IMR-90 (cell line): Measurements from ENCODE around the gene ABCA7. TPM values are rescaled to one million over a fixed set of nuclear protein-coding genes. Genes with fewer than 3 reads are reported as not detected.
A peak's percentile ranks its signal among the peaks of the same experiment; 100 is the strongest.

Source experiments
- ATAC-seq: fragments of 200-7000 bp; cut with Tn5 transposase; 2 replicates; pipeline ENCODE4 v1.9.1; 2020; ENCODE audit warnings: low read depth, mild to moderate bottlenecking, moderate library complexity
- BruUV-seq: library from RNA; stranded (reverse); fragments of 400-500 nt; replicated peaks from 2 replicates; lab custom pipeline; 2021; lab: Mats Ljungman, UMichigan
- CTCF ChIA-PET: fragments of 300-600 bp; formaldehyde crosslinking; extraction: SDS; loops from one replicate; lab custom pipeline; 2021; ENCODE audit warnings: antibody characterized with exemption; lab: Yijun Ruan, JAX
- POLR2A ChIA-PET: fragments of 300-600 bp; sonication (Branson Sonifier 250); formaldehyde crosslinking; loops from one replicate; lab custom pipeline; 2022; ENCODE audit warnings: antibody characterized with exemption; ENCODE audit not compliant: unreplicated experiment; lab: Charles Lee
- DNase-seq: peaks from one replicate; pipeline ENCODE4 v3.0.0; 2013
- H2AFZ ChIP-seq: replicated peaks from 2 replicates; pipeline ENCODE3; 2013; ENCODE audit warnings: low read length, mild to moderate bottlenecking; ENCODE audit not compliant: poor library complexity
- H2AK5ac ChIP-seq: 2 replicates; pipeline ENCODE4 v1.6.1; 2013; ENCODE audit warnings: low read depth, low read length, inconsistent platforms
- H2AK9ac ChIP-seq: replicated peaks from 2 replicates; pipeline ENCODE3; 2013; ENCODE audit warnings: mild to moderate bottlenecking, low read depth, low read length, moderate library complexity; ENCODE audit not compliant: poor library complexity
- H2BK120ac ChIP-seq: 2 replicates; pipeline ENCODE4 v1.6.1; 2013; ENCODE audit warnings: low read depth, low read length, inconsistent platforms
- H2BK15ac ChIP-seq: 3 replicates; pipeline ENCODE4 v1.6.1; 2013; ENCODE audit warnings: low read depth, low read length, inconsistent platforms
- H2BK20ac ChIP-seq: 2 replicates; pipeline ENCODE4 v1.6.1; 2013; ENCODE audit warnings: low read depth, mild to moderate bottlenecking, inconsistent platforms, low read length, moderate library complexity
- H2BK5ac ChIP-seq: 2 replicates; pipeline ENCODE4 v1.6.1; 2013; ENCODE audit warnings: mild to moderate bottlenecking, low read depth, low read length, inconsistent platforms; ENCODE audit not compliant: poor library complexity, severe bottlenecking
- H3K14ac ChIP-seq: replicated peaks from 2 replicates; pipeline ENCODE4 v1.6.1; 2013; ENCODE audit warnings: low read depth, low read length, inconsistent platforms
- H3K18ac ChIP-seq: 2 replicates; pipeline ENCODE4 v1.6.1; 2013; ENCODE audit warnings: low read depth, low read length, control low read depth
- H3K23ac ChIP-seq: 2 replicates; pipeline ENCODE4 v1.6.1; 2013; ENCODE audit warnings: low read depth, low read length, inconsistent platforms
- H3K27ac ChIP-seq: 2 replicates; pipeline ENCODE4 v1.5.1; 2013; ENCODE audit warnings: mild to moderate bottlenecking, control low read depth, low read length; ENCODE audit not compliant: insufficient read depth
- H3K27me3 ChIP-seq: 2 replicates; pipeline ENCODE4 v1.6.1; 2013; ENCODE audit warnings: low read length; ENCODE audit not compliant: control insufficient read depth, insufficient read depth
- H3K36me3 ChIP-seq: 2 replicates; pipeline ENCODE4 v1.6.1; 2013; ENCODE audit warnings: low read length, mixed read lengths; ENCODE audit not compliant: control insufficient read depth, insufficient read depth
- H3K4ac ChIP-seq: 2 replicates; pipeline ENCODE4 v1.6.1; 2013; ENCODE audit warnings: low read depth, low read length, inconsistent platforms
- H3K4me1 ChIP-seq: 2 replicates; pipeline ENCODE4 v1.6.1; 2013; ENCODE audit warnings: low read length, mixed read lengths; ENCODE audit not compliant: control insufficient read depth, insufficient read depth
- H3K4me2 ChIP-seq: 2 replicates; pipeline ENCODE4 v1.6.1; 2013; ENCODE audit warnings: low read depth, mild to moderate bottlenecking, control low read depth, low read length, moderate library complexity
- H3K4me3 ChIP-seq: 2 replicates; pipeline ENCODE4 v1.5.1; 2013; ENCODE audit warnings: low read depth, mild to moderate bottlenecking, control low read depth, low read length, moderate library complexity; ENCODE audit not compliant: insufficient read depth
- H3K56ac ChIP-seq: 2 replicates; pipeline ENCODE4 v1.6.1; 2013; ENCODE audit warnings: low read length, inconsistent platforms; ENCODE audit not compliant: insufficient read depth; ENCODE audit errors: extremely low read depth
- H3K79me1 ChIP-seq, 2 experiments: 2 replicates each; pipeline ENCODE4 v1.6.1; 2013; ENCODE audit warnings: low read length in 2 of 2, inconsistent platforms in 1 of 2, low read depth in 1 of 2
- H3K9ac ChIP-seq: 2 replicates; pipeline ENCODE4 v1.6.1; 2013; ENCODE audit warnings: low read depth, low read length, control low read depth
- H3K9me1 ChIP-seq: 2 replicates; pipeline ENCODE4 v1.6.1; 2013; ENCODE audit warnings: low read length, inconsistent platforms; ENCODE audit not compliant: insufficient read depth
- H3K9me3 ChIP-seq: 2 replicates; pipeline ENCODE4 v1.6.1; 2013; ENCODE audit warnings: low read length; ENCODE audit not compliant: control insufficient read depth, insufficient read depth
- H4K20me1 ChIP-seq: 2 replicates; pipeline ENCODE4 v1.6.1; 2013; ENCODE audit warnings: low read length, inconsistent platforms; ENCODE audit not compliant: insufficient read depth
- H4K5ac ChIP-seq: 2 replicates; pipeline ENCODE4 v1.6.1; 2013; ENCODE audit warnings: mild to moderate bottlenecking, low read depth, low read length, control low read depth
- H4K8ac ChIP-seq, 2 experiments: 2 replicates each; pipeline ENCODE4 v1.6.1; 2013; ENCODE audit warnings: low read depth in 2 of 2, low read length in 2 of 2, control low read depth in 1 of 2, inconsistent platforms in 1 of 2
- H4K91ac ChIP-seq: 2 replicates; pipeline ENCODE4 v1.6.1; 2013; ENCODE audit warnings: low read depth, low read length, inconsistent platforms; ENCODE audit not compliant: insufficient read depth
- BHLHE40 ChIP-seq: fragments of 150-350 bp; IDR thresholded peaks from 2 replicates; pipeline ENCODE4 v1.6.1; 2016; ENCODE audit warnings: mild to moderate bottlenecking, low read depth, low read length
- WGBS, 2 experiments: methylation state at CpG; one replicate each; pipeline versions ENCODE4 v1.1.5 to v1.1.7; 2013; ENCODE audit warnings: missing lambda C conversion rate in 2 of 2; ENCODE audit not compliant: insufficient read length in 1 of 2; ENCODE audit errors: extremely low coverage in 2 of 2; 5-methylcytosine and 5-hydroxymethylcytosine counted together
- dilution Hi-C: fragments of 300-500 bp; cut with HindIII; formaldehyde crosslinking; loops from one replicate; pipeline ENCODE4 v1.14.3; 2018; ENCODE audit warnings: low sequenced_read_pairs; ENCODE audit not compliant: unreplicated experiment
- in situ Hi-C: fragments of 300-500 bp; cut with MboI; formaldehyde crosslinking; loops from 3 replicates; pipeline ENCODE4 v1.14.3; 2019; ENCODE audit warnings: low sequenced_read_pairs, inconsistent platforms, mixed read lengths
- intact Hi-C: fragments of 100-400 bp; cut with micrococcal nuclease; formaldehyde crosslinking; loops from 2 replicates; pipeline ENCODE4 v1.10.0; 2022
- polyA plus RNA-seq, 3 experiments: library from polyadenylated mRNA; depleted of rRNA; stranded (reverse); fragments of >200 nt; gene quantifications; 2 replicates each; pipeline ENCODE4 v1.2.3, GENCODE V29; 2012; ENCODE audit warnings: low replicate concordance in 1 of 3
- total RNA-seq: library from RNA; depleted of rRNA; stranded (reverse); fragments of >200 nt; gene quantifications from 2 replicates; pipeline ENCODE4 v1.2.3, GENCODE V29; 2012
- TF ChIP-seq, protein P1 (sequence below): conservative IDR thresholded peaks from 2 replicates; pipeline ENCODE4 v1.5.1; 2012; ENCODE audit warnings: mild to moderate bottlenecking, low read depth, low read length, improper control_type of control experiment

The ABCA7 gene
- total and polyA plus RNA-seq, 2 of the 4 experiments (the other 2 are of a cell fraction), result 0.36 to 3.3 TPM

DNA sequence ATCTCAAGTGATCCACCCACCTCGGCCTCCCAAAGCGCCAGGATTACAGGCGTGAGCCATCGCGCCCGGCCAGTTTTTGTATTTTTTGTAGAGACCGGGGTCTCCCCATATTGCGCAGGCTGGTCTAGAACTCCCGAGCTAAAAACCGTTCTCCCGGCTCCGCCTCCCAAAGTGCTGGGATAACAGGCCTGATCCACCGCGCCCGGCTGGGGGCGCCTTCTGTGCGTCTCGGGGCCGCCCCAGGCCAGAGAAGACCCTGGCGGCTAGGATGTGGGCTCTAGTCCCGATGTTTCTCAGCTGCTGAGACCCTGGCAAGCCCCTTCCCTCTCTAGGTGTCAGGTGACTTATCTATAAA, 30.6 kb downstream of the ABCA7 start:
- Histone ChIP-seq H3K27ac (no peak overlapping the region), H3K36me3 (no peaks in the 10 kb centered on the region), H3K4me1 (peaks cover 3% of the 10 kb centered on the region; the same call in 1 of the 2 replicates), H2BK120ac (no peak overlapping the region), H3K23ac (no peak overlapping the region), H3K4ac (no peak overlapping the region), H4K20me1 (peaks cover under 1% of the 10 kb centered on the region; the same call in 1 of the 2 replicates), H2AFZ (peak overlapping the region; percentile 70), H2AK5ac (no peak overlapping the region), H3K4me3 (no peak overlapping the region), H3K4me2 (no peak overlapping the region), H4K5ac (no peak overlapping the region), H3K18ac (no peak overlapping the region), H3K56ac (no peak overlapping the region), H2BK15ac (no peak overlapping the region), H4K8ac (no peak overlapping the region), H2BK20ac (no peak overlapping the region), H3K9ac (no peak overlapping the region), H4K91ac (no peak overlapping the region), H3K79me1 (no peaks in the 10 kb centered on the region), H2AK9ac (peak overlapping the region; percentile 76), H3K9me3 (no peaks in the 10 kb centered on the region), H2BK5ac (no peak overlapping the region), H3K14ac (no peak overlapping the region), H3K27me3 (peaks cover 45% of the 10 kb centered on the region), H3K9me1 (no peaks in the 10 kb centered on the region)
- ChIA-PET POLR2A (no interaction called here), CTCF (interaction anchor here (0.6 kb wide), 1 partner anchor 123 kb away, joined by 4 read pairs; no protein-coding TSS in a partner anchor)
- DNase-seq (no peak), ATAC-seq (no peak)
- intact Hi-C loops (no loop called here), dilution Hi-C loops (no loop called here), in situ Hi-C loops (no loop called here)
- WGBS, 2 experiments, result 19% methylated on average over 9 of the region's 21 CpGs; no CpG with 5 or more reads in 1 of the 2 experiments
- BruUV-seq, result no TSS peak
- TF ChIP-seq, protein P1, sequence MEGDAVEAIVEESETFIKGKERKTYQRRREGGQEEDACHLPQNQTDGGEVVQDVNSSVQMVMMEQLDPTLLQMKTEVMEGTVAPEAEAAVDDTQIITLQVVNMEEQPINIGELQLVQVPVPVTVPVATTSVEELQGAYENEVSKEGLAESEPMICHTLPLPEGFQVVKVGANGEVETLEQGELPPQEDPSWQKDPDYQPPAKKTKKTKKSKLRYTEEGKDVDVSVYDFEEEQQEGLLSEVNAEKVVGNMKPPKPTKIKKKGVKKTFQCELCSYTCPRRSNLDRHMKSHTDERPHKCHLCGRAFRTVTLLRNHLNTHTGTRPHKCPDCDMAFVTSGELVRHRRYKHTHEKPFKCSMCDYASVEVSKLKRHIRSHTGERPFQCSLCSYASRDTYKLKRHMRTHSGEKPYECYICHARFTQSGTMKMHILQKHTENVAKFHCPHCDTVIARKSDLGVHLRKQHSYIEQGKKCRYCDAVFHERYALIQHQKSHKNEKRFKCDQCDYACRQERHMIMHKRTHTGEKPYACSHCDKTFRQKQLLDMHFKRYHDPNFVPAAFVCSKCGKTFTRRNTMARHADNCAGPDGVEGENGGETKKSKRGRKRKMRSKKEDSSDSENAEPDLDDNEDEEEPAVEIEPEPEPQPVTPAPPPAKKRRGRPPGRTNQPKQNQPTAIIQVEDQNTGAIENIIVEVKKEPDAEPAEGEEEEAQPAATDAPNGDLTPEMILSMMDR, result peak; percentile 23; the same call in 1 of the 2 replicates
- no peak for TF ChIP-seq BHLHE40
